Activated CD4-positive, CD25-positive, alpha-beta regulatory T cell treated with anti-CD3 and anti-CD28 coated beads, Interleukin-2, amount 50 U/mL, for 72 hours (primary cell): ENCODE measurements around the gene GPD2.
"Not testable (repeated sequence)": the region's sequence is repeated elsewhere in the genome, so short reads cannot be mapped to it uniquely, and the experiment has no call there.

Source experiments
- DNase-seq: peaks from one replicate; pipeline ENCODE4 v3.0.0; 2021

Gene GPD2

DNA sequence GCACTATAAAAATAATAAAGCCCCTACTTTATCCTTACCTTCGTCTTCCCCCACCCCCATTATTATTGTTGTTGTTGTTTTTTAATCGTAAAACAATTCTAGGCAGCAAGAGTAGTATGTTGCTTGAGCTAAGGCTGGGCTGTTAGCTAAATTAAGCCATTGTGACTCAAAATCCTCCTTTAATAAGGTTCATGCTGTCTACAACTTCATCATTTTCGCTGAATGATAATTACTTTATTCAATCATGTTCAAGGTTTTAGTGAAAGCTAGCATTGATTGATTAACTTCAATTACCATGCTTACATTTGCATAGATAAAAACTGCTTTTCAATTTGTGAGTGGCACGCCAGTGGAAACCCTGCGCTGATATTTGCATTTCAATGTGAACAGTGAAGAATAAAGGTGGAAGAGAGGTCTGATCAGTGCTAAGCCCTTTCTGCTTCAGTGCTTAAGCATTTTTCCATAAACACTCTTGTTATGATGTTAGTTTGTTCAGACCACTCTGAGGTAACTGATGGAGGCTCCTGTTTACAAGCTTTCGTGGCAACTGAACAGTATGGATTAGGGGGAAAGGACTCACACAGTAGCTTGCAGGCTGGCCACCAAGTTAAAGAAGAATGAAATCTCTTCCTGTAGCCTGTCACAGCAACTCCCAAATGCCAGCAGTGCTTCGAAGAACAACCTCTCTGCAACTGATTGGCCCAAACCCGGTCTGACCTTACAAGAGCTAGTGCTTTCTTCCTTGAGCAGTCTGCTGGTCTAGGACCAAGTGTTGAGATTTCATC lies 156.8 kb downstream of the GPD2 start:
- no peak for DNase-seq

DNA sequence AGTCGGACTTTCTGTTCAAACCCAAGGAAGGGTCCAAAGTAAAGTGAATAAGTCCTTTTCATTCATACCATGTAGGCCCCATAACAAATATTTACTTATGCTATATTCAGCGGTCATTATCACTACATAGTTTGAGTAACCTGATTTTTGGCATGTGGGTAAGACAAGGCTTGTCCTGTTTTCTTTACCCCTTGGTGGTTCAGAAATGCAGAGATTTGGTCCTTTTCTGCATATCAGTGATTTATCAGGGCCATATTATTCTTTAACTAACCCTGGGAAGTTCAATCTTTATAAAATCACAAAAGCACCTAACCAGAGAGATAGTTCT lies 157.4 kb downstream of the GPD2 start:
- no peak for DNase-seq

DNA sequence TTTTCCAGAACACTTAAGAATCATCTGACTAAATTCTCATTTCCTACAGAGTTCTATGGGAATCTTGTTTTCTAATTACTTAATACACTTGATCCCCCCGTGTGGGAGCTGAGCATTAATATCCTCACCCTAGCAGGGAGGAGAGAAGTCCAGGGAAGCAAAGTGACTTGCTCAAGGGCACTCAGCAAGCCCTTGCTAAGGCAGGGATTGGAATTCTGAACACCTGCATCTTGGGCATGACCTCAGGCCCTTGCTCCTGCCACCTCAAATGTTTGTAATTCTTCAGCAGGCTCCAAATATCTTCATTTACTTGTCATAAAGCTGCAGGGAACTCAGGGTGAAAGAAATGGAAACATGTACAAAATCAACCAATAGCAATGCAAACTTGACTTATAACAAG lies 162.4 kb downstream of the GPD2 start:
- DNase-seq: no peak

DNA sequence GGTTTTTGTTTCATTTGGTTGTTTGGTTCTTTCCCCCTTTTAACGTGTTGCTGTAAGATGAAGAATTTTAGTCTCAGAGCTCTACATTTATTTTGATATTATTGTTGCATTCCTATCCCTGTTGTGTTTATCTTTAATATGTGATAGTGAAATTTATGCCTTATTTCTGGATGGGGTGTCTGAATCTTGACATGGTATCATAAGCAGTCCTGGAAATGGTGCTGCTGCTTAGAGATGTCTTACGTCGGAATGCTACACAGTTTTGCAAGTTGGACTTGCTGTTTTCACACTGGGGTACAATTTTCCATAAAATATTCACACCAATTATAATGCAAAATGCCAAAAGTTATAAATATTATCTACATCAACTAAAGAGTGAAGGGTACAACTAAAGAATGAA lies 164.0 kb downstream of the GPD2 start:
- DNase-seq: no peak

DNA sequence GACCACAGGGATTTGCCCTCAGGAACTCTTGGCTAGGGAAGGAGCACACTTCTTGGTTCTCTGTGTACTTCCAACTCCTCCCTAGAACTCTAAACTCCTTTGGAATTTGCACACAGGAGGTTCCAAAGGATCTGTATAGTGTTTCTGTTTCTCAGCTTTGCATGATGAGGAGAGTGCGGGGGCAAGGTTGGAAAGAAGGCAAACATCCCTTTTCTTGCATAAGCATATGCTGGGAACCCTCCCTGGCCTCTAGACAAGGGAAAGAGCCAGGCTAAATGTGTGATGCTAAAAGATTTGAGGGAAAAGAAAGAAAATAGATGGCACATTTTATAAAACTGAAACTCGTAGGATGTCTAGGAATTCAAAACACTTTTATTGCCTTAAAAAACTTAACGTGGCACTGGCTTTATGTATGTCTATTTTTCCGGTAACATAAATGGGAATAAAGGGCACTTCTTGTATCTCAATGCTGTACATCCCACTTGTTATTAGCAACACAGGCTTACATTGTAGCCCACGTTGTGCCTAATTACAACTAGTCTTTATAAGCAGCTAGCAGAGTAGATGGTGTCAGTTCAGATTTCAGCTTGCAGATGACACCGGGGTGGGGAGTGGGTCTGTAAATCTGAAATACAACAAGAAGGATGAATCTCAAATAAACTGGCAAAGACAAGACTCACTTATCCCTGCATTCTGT lies 165.8 kb downstream of the GPD2 start:
- no peak for DNase-seq

DNA sequence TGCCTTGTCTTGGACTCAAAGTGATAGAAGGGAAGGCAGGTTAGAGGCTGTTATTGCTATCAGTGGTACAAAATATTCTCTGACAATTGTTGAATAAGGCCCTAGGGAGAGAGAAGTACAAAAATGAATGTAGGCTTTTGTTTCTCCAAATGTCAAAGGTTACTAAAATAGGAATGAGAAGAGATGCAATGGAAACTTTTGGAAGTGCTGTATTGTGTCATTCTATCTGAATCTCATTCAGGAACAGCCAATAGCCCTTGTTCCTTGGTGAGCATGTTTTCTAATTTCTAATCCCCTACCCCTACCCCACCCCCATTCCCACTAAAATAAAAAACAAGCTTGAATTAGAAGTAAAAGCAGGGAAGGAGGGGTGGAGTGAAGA lies 166.4 kb downstream of the GPD2 start:
- no peak for DNase-seq

DNA sequence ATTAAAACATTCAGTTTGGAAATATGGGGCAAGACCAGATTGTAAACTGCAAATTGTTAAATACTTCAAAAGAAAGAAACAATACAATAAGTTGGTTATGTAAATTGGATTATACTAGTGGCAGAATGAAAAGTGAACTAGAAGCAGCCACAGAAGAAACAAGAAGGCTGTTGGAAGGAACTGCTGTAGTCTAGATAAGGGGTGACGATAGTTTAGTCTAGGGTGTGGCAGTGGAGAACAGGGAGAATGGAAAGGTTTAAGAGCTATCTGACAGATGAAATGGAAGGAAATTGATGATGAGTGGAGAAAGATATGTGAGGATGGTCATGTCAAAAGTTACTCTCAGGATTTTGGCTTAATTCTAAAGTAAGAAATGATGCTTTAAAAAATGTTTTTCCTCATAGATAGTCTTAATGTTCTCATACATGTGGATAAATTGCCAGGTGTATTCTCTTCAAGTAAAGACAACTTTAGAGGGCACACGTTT lies 179.7 kb downstream of the GPD2 start:
- no peak for DNase-seq

DNA sequence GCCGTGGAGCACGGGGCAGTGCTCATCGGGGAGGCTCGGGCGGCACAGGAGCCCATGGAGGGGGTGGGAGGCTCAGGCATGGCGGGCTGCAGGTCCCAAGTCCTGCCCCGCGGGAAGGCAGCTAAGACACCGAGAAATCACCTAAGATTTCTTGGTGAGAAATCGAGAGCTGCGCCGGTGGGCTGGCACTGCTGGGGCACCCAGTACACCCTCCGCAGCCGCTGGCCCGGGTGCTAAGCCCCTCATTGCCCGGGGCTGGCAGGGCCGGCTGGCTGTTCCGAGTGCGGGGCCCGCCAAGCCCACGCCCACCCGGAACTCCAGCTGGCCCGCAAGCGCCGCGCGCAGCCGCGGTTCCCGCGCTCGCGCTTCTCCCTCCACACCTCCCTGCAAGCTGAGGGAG lies 181.9 kb downstream of the GPD2 start:
- not testable (repeated sequence) for DNase-seq

DNA sequence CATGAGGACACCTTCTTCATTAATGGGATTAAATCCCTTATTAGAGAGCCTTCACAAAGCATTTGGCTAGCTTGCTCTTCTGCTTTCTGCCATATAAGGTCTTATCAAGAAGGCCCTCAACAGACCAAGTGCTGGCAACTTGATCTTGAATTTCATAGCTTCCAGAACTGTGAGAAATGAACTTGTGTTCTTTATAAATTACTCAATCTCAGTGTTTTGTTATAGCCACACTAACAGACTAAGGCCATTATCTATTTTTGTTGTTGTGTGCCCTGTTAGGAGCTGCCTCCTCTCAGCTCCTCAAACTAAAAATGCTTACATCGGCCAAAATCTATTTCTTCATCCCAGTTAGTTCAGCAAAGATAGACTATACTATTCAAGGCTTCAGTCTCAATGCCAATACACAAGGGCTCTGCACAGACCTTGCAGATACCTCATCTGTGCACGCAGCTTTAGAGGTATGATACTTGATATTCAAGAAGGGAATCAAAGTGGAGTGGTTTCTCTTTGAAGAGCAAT lies 182.9 kb downstream of the GPD2 start:
- DNase-seq: no peak

DNA sequence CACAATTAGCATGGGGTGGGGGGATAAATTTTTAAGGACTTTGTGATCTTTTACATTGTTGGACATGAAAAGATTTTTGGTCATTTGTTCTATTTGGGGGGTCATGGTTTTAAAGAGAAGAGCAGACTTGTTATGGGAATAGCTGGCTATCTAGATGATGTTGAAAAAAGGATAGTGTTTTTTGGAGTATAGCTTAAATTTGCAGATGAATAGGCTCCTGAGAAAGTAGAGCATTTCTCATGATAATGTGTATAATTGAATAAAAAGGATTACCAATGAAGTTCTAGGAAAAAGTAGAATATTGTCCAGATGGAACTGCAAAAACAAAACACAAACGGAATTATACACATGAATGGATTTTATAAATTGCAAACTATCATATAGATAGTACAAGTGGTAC lies 186.3 kb downstream of the GPD2 start:
- no peak for DNase-seq

DNA sequence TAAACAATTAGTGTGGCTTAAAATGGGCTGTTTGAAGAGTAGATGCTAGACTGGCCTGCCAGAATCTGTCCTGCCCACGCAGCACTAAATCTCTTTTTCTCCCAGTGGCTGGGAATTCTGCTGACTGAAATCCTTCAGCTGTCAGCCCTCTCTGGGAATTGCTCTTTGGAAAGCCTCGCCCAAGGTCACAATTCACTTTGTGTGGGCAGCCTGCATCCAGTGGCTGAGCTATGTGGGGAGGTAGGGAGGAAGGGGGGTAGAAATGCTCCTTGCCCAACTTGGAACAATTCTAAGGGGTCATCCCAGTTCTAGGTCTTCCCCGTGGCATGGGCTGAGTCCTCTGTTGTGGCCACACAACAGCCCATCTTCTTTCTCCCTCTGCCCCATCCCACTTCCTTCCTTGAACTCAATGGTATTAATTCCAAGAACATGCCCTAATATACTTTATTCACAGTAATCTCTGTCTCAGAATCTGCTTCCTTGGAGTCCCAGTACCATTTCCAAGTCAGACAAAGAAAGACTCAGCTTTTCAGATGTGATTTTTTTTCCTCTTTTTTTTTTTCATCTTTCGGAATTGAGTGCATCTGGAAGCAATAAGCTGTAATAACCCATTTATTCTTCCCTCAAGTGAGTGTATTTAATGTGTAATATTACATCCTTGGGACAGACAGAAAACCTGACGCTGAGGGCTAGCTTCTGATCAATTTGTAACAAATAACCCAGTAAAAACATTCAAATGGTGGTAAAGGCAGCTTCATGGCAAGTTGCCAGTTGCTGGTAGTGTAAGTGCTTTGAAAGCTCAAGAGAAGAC lies 189.4 kb downstream of the GPD2 start:
- DNase-seq: no peak

DNA sequence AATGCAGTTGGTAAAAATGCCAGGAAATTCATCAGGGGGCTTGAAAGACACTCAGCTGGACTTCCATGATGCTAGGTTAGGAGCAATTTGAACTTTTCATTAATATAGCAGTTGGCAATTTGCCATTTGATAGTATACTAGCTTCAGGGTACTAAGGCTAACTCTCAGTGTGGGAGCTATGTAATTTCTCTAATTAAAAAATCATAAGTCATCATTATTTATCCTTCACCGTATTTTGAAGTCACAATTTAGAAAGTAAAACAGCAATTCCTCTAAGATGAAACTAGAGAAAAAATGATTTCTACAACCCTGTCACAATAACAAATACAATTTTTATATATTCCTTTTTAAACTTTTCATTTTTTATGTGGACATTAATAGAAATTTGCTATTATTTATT lies 190.8 kb downstream of the GPD2 start:
- DNase-seq: no peak

DNA sequence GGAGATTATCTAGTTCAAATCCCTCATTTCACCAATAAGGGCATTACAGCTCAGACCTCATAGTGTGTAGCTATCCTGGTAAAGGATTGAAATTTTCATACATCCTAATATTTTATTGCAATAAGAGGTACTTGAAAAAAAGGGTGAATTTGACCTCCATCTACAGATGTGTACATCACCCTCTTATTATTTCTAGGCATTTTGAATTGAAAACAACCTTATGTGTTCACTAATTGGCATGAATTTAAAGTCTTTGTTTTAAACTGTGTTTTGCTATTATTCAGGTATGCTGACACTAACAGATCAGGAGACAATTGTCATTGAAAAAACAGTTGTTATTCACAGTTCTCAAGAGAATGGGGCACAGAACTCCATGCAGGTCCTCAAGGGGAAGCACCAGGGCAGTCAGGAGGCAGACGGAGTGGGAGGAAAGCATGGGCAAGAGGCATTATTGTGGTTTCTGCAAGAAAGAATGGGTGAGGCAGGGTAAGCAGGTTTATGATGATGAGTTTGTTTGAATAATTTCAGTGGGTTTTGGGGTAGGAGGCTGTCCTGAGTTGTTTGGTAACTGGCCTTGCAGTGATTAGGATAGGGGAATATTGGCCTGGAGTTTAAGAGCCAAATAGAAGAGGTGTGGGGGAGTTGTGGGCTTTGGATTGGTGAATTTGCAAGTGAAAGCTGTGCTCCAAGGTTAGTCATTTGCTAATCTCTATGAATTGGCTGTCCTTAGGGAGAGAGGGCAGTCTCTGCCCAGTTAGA lies 194.6 kb downstream of the GPD2 start:
- no peak for DNase-seq

DNA sequence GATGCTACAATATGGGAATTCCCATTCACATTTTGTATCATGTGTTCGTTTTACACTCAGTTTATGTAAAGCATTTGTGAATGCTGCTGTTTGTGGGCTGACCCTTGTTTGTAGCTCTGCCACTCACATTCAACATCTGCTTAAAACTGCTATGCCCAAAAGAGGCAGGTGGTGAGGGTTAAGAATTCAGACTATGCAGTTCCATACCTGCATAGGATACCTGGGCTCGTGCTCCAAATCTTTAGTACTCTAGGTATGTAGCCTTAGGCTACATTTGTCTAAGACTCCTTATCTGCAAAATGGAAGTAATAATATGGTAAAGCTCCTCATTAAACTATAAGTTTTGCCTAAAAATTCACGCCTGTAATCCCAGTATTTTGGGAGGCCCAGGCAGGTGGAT lies 199.5 kb downstream of the GPD2 start:
- no peak for DNase-seq
